WERI-Rb-1 (cell line): ENCODE results near the gene BAZ1B.
A peak's percentile ranks its signal among the peaks of the same experiment; 100 is the strongest.
"Not testable (repeated sequence)": the region's sequence is repeated elsewhere in the genome, so short reads cannot be mapped to it uniquely, and the experiment has no call there.

Experiments used
- DNase-seq: peaks from one replicate; pipeline ENCODE4 v3.0.0-alpha.2; 2020
- H3K27ac ChIP-seq: fragments of 250-450 bp; sonication (Bioruptor Pico); 2 replicates; pipeline ENCODE4 v1.5.1; 2020; ENCODE audit warnings: mild to moderate bottlenecking, moderate library complexity
- H3K27me3 ChIP-seq: fragments of 250-450 bp; sonication (Bioruptor Pico); 2 replicates; pipeline ENCODE4 v1.5.1; 2021; ENCODE audit warnings: mild to moderate bottlenecking, low read depth, moderate library complexity; ENCODE audit not compliant: insufficient read depth, severe bottlenecking
- H3K36me3 ChIP-seq: fragments of 250-450 bp; sonication (Bioruptor Pico); 2 replicates; pipeline ENCODE4 v1.5.1; 2020; ENCODE audit warnings: mild to moderate bottlenecking, moderate library complexity
- H3K4me3 ChIP-seq: 2 replicates; pipeline ENCODE4 v1.5.1; 2011; ENCODE audit warnings: low read depth, mild to moderate bottlenecking, control low read depth, low read length
- H3K9me3 ChIP-seq: fragments of 250-450 bp; sonication (Bioruptor Pico); 2 replicates; pipeline ENCODE4 v1.5.1; 2021; ENCODE audit warnings: mild to moderate bottlenecking, moderate library complexity; ENCODE audit not compliant: severe bottlenecking
- CTCF ChIP-seq: IDR thresholded peaks from 2 replicates; pipeline ENCODE4 v1.5.1; 2011; ENCODE audit warnings: low read depth, mild to moderate bottlenecking, control low read depth, inconsistent platforms, low read length

BAZ1B gene

DNA sequence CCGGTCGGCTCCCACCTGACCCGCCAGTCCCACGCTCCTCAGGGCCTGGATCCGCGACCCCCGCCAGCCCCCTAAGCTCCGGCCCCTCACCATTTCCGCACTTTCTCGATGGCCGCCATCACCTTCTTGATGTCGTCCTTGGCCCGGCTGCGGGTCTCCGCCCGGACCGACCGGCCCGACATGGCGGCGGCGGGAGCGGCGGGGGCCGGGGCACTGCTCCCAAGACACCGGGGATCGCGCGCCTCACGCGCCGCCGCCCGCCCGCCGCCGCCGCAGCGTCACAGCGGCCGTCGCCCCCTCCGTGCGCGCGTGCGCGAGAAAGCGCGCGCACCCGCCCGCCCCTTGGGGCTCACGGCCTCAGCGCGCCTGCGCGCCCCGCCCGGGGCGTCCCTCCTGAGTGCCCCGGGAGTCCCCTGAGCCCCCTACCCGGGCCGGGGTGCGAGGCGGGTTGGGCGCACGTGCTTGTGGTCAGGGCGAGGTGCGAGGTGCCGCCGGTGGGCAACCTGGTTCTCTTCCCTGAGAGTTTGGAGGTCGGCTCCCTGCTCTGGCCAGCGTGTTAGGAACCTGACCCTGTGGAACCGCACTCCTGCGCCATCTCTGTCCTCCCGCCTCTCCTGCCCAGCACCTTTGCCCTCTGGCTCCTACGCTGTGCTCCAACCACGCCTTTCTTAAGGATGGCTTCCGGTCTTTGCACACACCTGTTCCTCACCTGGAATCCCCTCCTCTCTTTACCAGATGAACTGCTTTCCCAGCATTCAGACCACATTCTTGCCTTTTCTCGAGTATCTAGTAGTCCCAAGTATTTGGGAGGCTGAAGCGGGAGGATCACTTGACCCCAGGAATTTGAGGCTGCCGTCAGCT is 35.5 kb upstream of the BAZ1B start, which contains the start of gene BCL7B:
Gene BCL7B, minus strand, starts transcription at position 294 of the 861 bp plus-strand sequence. Its CDS starts 112 bp downstream, at position 182.
- H3K27ac ChIP-seq, result peak within 1 kb of the TSS; percentile 99
- no peaks in the 10 kb centered on the region for H3K27me3 ChIP-seq
- peak within 1 kb of the TSS; percentile 77 for H3K4me3 ChIP-seq
- DNase-seq, result peak; percentile 62
- no peaks in the 10 kb centered on the region for H3K9me3 ChIP-seq
- no peak for TF ChIP-seq CTCF
- peaks cover 29% of the 10 kb centered on the region for H3K36me3 ChIP-seq

DNA sequence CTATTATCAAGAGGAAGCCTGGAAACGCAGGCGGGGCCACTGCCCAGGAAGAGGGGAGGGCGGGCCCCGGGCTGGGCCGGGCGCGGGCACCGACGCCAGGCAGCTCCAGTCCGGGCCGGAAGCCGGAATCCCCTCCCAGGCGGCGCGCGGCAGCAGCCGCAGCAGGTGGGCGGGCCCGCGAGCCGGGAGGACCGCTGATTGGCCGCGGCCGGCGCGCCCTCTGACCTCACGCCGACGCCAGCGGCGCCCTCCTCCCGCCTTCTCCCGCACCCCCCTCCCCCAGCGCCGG is 35.0 kb upstream of the BAZ1B start:
- DNase-seq, result peak; percentile 93
- Histone ChIP-seq H3K36me3 (peaks cover 35% of the 10 kb centered on the region), H3K27ac (peak overlapping the region; percentile 99), H3K4me3 (peak overlapping the region; percentile 77), H3K9me3 (no peaks in the 10 kb centered on the region), H3K27me3 (no peaks in the 10 kb centered on the region)
- no peak for TF ChIP-seq CTCF

DNA sequence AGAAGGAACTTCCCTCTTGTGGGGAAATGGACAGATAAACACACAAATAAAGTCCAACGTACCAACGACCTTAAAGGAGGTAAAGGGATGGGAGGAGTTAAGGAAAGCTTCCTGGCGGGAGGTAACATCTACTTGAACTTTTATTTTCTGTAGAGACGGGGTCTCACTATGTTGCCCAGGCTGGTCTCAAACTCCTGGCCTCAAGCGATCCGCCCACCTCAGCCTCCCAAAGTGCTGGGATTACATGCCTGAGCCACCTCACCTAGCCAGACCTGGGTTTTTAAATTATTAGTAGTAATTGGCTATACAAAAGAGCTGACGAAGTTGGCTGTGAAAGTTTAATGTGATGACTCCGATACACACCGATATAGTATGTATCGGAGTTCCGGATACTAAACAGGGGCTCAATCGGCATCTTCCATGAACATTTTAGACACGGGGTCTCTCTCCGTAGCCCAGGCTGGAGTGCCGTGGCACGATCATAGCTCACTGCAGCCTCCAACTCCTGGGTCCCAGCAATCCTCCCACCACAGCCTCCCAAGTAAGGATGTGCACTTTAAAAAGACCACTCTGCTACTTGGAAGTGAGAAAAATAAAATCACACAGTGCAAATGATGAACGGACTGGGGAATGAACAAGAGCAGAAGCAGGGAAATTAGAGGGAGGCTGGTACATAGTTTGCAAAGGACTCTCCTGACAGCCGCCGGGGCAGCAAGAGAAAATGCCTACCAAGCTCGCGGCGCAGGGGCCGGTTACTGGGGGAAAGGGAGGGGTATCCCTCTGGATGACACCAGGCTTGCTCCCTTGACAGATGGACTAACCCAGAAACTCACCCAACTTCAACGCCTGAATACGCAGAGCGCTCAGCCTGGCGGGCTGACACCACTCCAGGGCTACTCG is 34.4 kb upstream of the BAZ1B start:
- no peak for TF ChIP-seq CTCF
- no peak for DNase-seq
- no peaks in the 10 kb centered on the region for H3K9me3 ChIP-seq
- no peaks in the 10 kb centered on the region for H3K27me3 ChIP-seq
- peaks cover 41% of the 10 kb centered on the region for H3K36me3 ChIP-seq
- peak overlapping the region; percentile 77 for H3K4me3 ChIP-seq
- peak overlapping the region; percentile 99 for H3K27ac ChIP-seq

- TF ChIP-seq CTCF, result no peak
- Histone ChIP-seq H3K9me3 (no peaks in the 10 kb centered on the region), H3K27ac (no peak overlapping the region), H3K36me3 (peaks cover 49% of the 10 kb centered on the region), H3K4me3 (no peak overlapping the region), H3K27me3 (no peaks in the 10 kb centered on the region)
- no peak for DNase-seq
These were observed 33.4 kb upstream of the BAZ1B start for GRCh38 chr7:73555411-73555982.

DNA sequence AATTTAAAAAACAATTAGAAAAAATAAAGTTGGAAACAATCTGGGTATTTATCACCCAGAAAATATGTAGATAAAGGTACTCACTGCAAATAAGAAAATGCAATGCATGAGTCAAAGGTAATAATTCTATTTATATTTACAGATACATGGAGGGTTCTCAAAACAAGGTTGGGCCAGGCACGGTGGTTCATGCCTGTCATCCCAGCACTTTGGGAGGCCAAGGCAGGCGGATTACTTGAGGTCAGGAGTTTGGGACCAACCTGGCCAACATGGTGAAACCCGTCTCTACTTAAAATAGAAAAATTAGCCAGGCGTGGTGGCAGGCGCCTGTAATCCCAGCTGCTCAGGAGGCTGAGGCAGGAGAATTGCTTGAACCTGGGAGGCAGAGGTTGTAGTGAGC is 28.0 kb upstream of the BAZ1B start:
- not testable (repeated sequence) for H3K27me3 ChIP-seq, H3K4me3 ChIP-seq, H3K9me3 ChIP-seq, DNase-seq, H3K27ac ChIP-seq
- H3K36me3 ChIP-seq, result peaks cover 83% of the 10 kb centered on the region

- Histone ChIP-seq H3K36me3 (peaks cover 77% of the 10 kb centered on the region), H3K27ac (no peak overlapping the region), H3K27me3 (no peaks in the 10 kb centered on the region), H3K9me3 (no peaks in the 10 kb centered on the region), H3K4me3 (no peak overlapping the region)
- DNase-seq, result no peak
- TF ChIP-seq CTCF, result no peak
These were observed 27.1 kb upstream of the BAZ1B start for GRCh38 chr7:73549176-73549575.
